Erythroblast (primary cell): ENCODE measurements around the gene TRPM3.

Experiments used
- DNase-seq, 2 experiments: peaks; one replicate each; lab custom pipeline; 2025; lab: John Stamatoyannopoulos, UW
- GATA1 ChIP-seq: IDR thresholded peaks from 2 replicates; pipeline ENCODE4 v1.6.1; 2011; ENCODE audit warnings: low read depth, mild to moderate bottlenecking, control low read depth, low read length, moderate library complexity
- POLR2A ChIP-seq: IDR thresholded peaks from 2 replicates; pipeline ENCODE4 v1.6.1; 2011; ENCODE audit warnings: mild to moderate bottlenecking, low read length

Gene TRPM3

GRCh38 chr9:71121275-71122021 is at the start of gene TRPM3:
Gene TRPM3 (minus strand): TSS chr9:71121621. CDS start chr9:71121354, 267 bp downstream.
- no peak for TF ChIP-seq POLR2A
- no peak for TF ChIP-seq GATA1
- no peak for DNase-seq

GRCh38 chr9:71168418-71168817 is 47.0 kb upstream of the TRPM3 start:
- TF ChIP-seq POLR2A (no peak), GATA1 (no peak)
- no peak for DNase-seq

GRCh38 chr9:71162126-71162525 is 40.7 kb upstream of the TRPM3 start:
- no peak for DNase-seq
- no peak for TF ChIP-seq GATA1
- no peak for TF ChIP-seq POLR2A

- no peak for DNase-seq
- no peak for TF ChIP-seq POLR2A
- TF ChIP-seq GATA1 = no peak
Measured at GRCh38 chr9:71157731-71158130, 36.3 kb upstream of the TRPM3 start.

- TF ChIP-seq GATA1 = no peak
- no peak for TF ChIP-seq POLR2A
- no peak for DNase-seq
Measured at GRCh38 chr9:71147368-71147767, 25.9 kb upstream of the TRPM3 start.

- no peak for DNase-seq
- TF ChIP-seq POLR2A (no peak), GATA1 (no peak)
Measured at GRCh38 chr9:71146511-71146910, 25.1 kb upstream of the TRPM3 start.

- no peak for TF ChIP-seq POLR2A
- TF ChIP-seq GATA1 = no peak
- DNase-seq = peak; percentile 25 to 38
Measured at GRCh38 chr9:71145179-71145578, 23.8 kb upstream of the TRPM3 start.

GRCh38 chr9:71144495-71144894 is 23.1 kb upstream of the TRPM3 start:
- DNase-seq = no peak

GRCh38 chr9:71136696-71137095 is 15.3 kb upstream of the TRPM3 start:
- TF ChIP-seq POLR2A = no peak
- TF ChIP-seq GATA1 = no peak
- DNase-seq = no peak

More at GRCh38 chr9:71144495-71144894, 23.1 kb upstream of the TRPM3 start:
- TF ChIP-seq GATA1 (no peak), POLR2A (no peak)

- TF ChIP-seq GATA1 (no peak), POLR2A (no peak)
- DNase-seq = no peak
Measured at GRCh38 chr9:71131145-71131544, 9.7 kb upstream of the TRPM3 start.

- DNase-seq = no peak
- TF ChIP-seq POLR2A (no peak), GATA1 (no peak)
Measured at GRCh38 chr9:71130521-71130920, 9.1 kb upstream of the TRPM3 start.

- TF ChIP-seq POLR2A = no peak
- TF ChIP-seq GATA1 = no peak
- no peak for DNase-seq
Measured at GRCh38 chr9:71128796-71129195, 7.4 kb upstream of the TRPM3 start.

GRCh38 chr9:71127301-71127700 is 5.9 kb upstream of the TRPM3 start:
- TF ChIP-seq POLR2A = no peak
- no peak for TF ChIP-seq GATA1
- DNase-seq = no peak

GRCh38 chr9:71122421-71122820 is 1.0 kb upstream of the TRPM3 start:
- no peak for DNase-seq
- TF ChIP-seq GATA1 (no peak), POLR2A (no peak)

GRCh38 chr9:71122022-71122275 is 528 bp upstream of the TRPM3 start:
- DNase-seq = no peak
- no peak for TF ChIP-seq POLR2A
- TF ChIP-seq GATA1 = no peak
